A673 (cell line): ENCODE results near the gene TESPA1.

Experiments
- EZH2 ChIP-seq: fragments of 200-600 bp; sonication (generic); IDR thresholded peaks from 2 replicates; pipeline ENCODE4 v1.6.1; 2017; ENCODE audit warnings: borderline replicate concordance, low read depth, mild to moderate bottlenecking, mixed read lengths, antibody characterized with exemption, low read length; ENCODE audit not compliant: poor library complexity, severe bottlenecking
- TF ChIP-seq, protein P1 (sequence below): fragments of 300-800, 200-600 bp; sonication (generic); conservative IDR thresholded peaks from 2 replicates; pipeline ENCODE4 v1.5.1; 2017; ENCODE audit warnings: low read depth, mild to moderate bottlenecking, antibody characterized with exemption, low read length, moderate library complexity, mixed read lengths

DNA sequence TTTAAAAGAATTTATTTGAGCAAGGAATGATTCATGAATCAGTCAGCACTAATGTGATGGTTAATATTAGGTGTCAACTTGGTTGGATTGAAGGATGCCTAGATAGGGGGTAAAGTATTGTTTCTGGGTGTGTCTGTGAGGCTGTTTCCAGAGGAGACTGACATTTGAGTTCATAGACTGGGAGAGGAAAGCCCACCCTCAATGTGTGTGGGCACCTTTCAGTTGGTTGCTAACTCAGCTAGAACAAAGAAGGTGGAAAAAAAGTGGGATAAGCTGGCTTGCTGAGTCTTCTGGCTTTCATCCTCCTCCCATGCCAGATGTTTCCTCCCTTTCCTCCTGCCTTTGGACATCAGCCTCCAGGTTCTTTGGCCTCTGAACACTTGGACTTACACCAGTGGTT is 47.2 kb downstream of the TESPA1 start:
- TF ChIP-seq, protein P1, sequence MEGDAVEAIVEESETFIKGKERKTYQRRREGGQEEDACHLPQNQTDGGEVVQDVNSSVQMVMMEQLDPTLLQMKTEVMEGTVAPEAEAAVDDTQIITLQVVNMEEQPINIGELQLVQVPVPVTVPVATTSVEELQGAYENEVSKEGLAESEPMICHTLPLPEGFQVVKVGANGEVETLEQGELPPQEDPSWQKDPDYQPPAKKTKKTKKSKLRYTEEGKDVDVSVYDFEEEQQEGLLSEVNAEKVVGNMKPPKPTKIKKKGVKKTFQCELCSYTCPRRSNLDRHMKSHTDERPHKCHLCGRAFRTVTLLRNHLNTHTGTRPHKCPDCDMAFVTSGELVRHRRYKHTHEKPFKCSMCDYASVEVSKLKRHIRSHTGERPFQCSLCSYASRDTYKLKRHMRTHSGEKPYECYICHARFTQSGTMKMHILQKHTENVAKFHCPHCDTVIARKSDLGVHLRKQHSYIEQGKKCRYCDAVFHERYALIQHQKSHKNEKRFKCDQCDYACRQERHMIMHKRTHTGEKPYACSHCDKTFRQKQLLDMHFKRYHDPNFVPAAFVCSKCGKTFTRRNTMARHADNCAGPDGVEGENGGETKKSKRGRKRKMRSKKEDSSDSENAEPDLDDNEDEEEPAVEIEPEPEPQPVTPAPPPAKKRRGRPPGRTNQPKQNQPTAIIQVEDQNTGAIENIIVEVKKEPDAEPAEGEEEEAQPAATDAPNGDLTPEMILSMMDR, result no peak
- no peak for TF ChIP-seq EZH2
